ENCODE measurements around the gene UGGT2. TPM values are rescaled to one million over a fixed set of nuclear protein-coding genes. Genes with fewer than 3 reads are reported as not detected.

UGGT2 gene
- total and polyA plus RNA-seq, 2 of the 13 experiments (the other 11 are each of a cell fraction or from before 2014, with no cell fraction given): 13.2 to 27.1 TPM

DNA sequence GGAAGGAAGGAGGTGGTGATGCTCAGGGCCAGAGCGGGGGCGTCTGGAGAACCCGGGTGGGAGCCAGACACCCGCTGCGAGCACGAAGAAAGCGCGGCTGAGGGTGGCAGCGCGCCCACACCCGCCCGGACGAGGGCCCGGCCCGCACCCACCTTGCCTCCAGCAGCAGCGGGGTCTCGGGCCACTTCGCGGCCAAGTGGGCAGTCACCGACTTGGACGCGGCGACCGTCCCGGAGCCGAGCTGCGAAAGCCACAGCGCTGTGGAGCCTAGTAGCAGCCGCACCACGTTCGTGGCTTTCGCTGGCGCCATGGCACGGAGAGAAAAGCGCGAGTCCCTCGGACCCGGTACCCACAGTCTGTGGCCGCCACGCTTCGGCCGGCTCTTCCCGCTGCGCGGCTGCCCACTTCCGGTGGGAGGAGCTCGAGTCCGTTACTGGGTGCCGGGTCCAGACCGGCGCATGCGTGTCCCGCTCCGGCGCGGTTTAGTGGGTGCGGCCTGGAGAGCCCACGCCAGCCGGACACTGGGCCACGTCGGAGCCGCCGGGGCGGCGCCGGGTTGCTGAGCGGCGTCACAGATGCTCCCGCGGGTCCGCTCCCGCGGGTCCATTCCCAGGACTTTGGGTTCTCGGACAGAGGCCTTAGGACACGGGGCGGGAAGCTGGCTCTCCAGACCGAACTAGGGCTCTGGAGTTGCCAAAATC lies at the start of gene UGGT2 (continued):
- TF ChIP-seq ZSCAN9 (CRISPR knock-in tag; IDR thresholded peaks at IDR 0.05; ENCODE audit: borderline replicate concordance) (no peak; the same call in 1 of the 2 replicates), MEIS2 (CRISPR knock-in tag; IDR thresholded peaks at IDR 0.05) (peak; percentile 28; the same call in 1 of the 2 replicates), REPIN1 (CRISPR knock-in tag; IDR thresholded peaks at IDR 0.05; ENCODE audit: borderline replicate concordance, low read depth) (peak; percentile 78; the same call in 1 of the 2 replicates), EP300 (IDR thresholded peaks at IDR 0.05; ENCODE audit: low read depth in 2 of 2, low read length in 2 of 2) (0 out of 4 replicates have a peak, but pooled peaks of 1 of the 2 experiments have one; percentile 44), EP300 (CRISPR knock-in tag; IDR thresholded peaks at IDR 0.05; ENCODE audit: borderline replicate concordance) (peak; percentile 20; the same call in 1 of the 2 replicates), ZNF768 (CRISPR knock-in tag; IDR thresholded peaks at IDR 0.05) (0 out of 2 replicates have a peak, but pooled peaks have one; percentile 70), NR2C2 (CRISPR knock-in tag; IDR thresholded peaks at IDR 0.05; ENCODE audit: borderline replicate concordance) (peak; percentile 44; the same call in 1 of the 2 replicates), PRPF4 (IDR thresholded peaks at IDR 0.05; ENCODE audit: low read depth, low read length, poor library complexity, severe bottlenecking) (no peak), SATB2 (CRISPR knock-in tag; IDR thresholded peaks at IDR 0.05) (no peak), NFIB (CRISPR knock-in tag; IDR thresholded peaks at IDR 0.05; ENCODE audit: borderline replicate concordance) (no peak), POLR2AphosphoS5 (IDR thresholded peaks at IDR 0.05; ENCODE audit: low read depth, low read length) (peak; percentile 83), ZNF619 (CRISPR knock-in tag; IDR thresholded peaks at IDR 0.05) (peak; percentile 82; the same call in 1 of the 2 replicates), MIER2 (CRISPR knock-in tag; IDR thresholded peaks at IDR 0.05) (0 out of 2 replicates have a peak, but pooled peaks have one; percentile 46), IRF2 (CRISPR knock-in tag; IDR thresholded peaks at IDR 0.05) (0 out of 2 replicates have a peak, but pooled peaks have one; percentile 61), NFRKB (IDR thresholded peaks at IDR 0.05) (no peak), CBX2 (IDR thresholded peaks at IDR 0.05; ENCODE audit: low read depth, low read length) (no peak), CBX2 (CRISPR knock-in tag; IDR thresholded peaks at IDR 0.05; ENCODE audit: low read depth) (no peak), ZNF773 (CRISPR knock-in tag; IDR thresholded peaks at IDR 0.05; ENCODE audit: borderline replicate concordance) (no peak)
- TF ChIP-seq, protein P1, sequence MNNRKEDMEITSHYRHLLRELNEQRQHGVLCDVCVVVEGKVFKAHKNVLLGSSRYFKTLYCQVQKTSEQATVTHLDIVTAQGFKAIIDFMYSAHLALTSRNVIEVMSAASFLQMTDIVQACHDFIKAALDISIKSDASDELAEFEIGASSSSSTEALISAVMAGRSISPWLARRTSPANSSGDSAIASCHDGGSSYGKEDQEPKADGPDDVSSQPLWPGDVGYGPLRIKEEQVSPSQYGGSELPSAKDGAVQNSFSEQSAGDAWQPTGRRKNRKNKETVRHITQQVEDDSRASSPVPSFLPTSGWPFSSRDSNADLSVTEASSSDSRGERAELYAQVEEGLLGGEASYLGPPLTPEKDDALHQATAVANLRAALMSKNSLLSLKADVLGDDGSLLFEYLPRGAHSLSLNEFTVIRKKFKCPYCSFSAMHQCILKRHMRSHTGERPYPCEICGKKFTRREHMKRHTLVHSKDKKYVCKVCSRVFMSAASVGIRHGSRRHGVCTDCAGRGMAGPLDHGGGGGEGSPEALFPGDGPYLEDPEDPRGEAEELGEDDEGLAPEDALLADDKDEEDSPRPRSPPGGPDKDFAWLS (CRISPR knock-in tag; IDR thresholded peaks at IDR 0.05; ENCODE audit: borderline replicate concordance): no peak
- TF ChIP-seq, protein P2, sequence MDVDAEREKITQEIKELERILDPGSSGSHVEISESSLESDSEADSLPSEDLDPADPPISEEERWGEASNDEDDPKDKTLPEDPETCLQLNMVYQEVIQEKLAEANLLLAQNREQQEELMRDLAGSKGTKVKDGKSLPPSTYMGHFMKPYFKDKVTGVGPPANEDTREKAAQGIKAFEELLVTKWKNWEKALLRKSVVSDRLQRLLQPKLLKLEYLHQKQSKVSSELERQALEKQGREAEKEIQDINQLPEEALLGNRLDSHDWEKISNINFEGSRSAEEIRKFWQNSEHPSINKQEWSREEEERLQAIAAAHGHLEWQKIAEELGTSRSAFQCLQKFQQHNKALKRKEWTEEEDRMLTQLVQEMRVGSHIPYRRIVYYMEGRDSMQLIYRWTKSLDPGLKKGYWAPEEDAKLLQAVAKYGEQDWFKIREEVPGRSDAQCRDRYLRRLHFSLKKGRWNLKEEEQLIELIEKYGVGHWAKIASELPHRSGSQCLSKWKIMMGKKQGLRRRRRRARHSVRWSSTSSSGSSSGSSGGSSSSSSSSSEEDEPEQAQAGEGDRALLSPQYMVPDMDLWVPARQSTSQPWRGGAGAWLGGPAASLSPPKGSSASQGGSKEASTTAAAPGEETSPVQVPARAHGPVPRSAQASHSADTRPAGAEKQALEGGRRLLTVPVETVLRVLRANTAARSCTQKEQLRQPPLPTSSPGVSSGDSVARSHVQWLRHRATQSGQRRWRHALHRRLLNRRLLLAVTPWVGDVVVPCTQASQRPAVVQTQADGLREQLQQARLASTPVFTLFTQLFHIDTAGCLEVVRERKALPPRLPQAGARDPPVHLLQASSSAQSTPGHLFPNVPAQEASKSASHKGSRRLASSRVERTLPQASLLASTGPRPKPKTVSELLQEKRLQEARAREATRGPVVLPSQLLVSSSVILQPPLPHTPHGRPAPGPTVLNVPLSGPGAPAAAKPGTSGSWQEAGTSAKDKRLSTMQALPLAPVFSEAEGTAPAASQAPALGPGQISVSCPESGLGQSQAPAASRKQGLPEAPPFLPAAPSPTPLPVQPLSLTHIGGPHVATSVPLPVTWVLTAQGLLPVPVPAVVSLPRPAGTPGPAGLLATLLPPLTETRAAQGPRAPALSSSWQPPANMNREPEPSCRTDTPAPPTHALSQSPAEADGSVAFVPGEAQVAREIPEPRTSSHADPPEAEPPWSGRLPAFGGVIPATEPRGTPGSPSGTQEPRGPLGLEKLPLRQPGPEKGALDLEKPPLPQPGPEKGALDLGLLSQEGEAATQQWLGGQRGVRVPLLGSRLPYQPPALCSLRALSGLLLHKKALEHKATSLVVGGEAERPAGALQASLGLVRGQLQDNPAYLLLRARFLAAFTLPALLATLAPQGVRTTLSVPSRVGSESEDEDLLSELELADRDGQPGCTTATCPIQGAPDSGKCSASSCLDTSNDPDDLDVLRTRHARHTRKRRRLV (CRISPR knock-in tag; IDR thresholded peaks at IDR 0.05): 0 out of 2 replicates have a peak, but pooled peaks have one; percentile 47
- TF ChIP-seq, protein P3, sequence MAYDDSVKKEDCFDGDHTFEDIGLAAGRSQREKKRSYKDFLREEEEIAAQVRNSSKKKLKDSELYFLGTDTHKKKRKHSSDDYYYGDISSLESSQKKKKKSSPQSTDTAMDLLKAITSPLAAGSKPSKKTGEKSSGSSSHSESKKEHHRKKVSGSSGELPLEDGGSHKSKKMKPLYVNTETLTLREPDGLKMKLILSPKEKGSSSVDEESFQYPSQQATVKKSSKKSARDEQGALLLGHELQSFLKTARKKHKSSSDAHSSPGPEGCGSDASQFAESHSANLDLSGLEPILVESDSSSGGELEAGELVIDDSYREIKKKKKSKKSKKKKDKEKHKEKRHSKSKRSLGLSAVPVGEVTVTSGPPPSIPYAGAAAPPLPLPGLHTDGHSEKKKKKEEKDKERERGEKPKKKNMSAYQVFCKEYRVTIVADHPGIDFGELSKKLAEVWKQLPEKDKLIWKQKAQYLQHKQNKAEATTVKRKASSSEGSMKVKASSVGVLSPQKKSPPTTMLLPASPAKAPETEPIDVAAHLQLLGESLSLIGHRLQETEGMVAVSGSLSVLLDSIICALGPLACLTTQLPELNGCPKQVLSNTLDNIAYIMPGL (CRISPR knock-in tag; IDR thresholded peaks at IDR 0.05; ENCODE audit: borderline replicate concordance in 1 of 2, low read depth in 1 of 2): peak; percentile 63 to 72; a peak in 2 of 4 replicates
